ENCODE results near the gene NPIPB12.
"Not testable (repeated sequence)": the region's sequence is repeated elsewhere in the genome, so short reads cannot be mapped to it uniquely, and the experiment has no call there.

Gene NPIPB12

DNA sequence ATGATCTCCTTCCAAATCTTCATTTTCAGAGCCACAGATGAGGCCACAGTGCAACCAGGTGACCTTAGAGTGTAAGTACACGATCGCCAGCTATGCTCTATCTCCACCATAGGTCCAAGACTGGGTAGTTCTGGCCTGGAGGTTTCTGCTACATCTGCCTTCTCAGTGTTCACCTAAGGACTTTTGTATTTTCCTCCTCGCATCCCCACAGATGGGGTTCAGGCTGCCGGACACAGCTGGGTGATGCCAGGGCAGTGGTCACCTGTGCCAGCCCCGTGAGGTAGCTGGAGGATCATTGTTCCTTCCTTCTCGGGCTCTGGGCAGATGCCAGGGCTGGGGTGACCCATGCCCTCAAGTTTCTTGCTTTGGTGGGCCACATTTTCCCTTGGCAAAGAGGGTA is at the start of gene NPIPB12:
Gene NPIPB12, minus strand, starts transcription at position 101 of the 400 bp plus-strand sequence.
- DNase-seq, result not testable (repeated sequence)

GRCh38 chr16:29521520-29521919 is 15.3 kb upstream of the NPIPB12 start:
- not testable (repeated sequence) for DNase-seq

GRCh38 chr16:29482276-29482675 is 23.9 kb downstream of the NPIPB12 start:
- DNase-seq, result not testable (repeated sequence)

DNA sequence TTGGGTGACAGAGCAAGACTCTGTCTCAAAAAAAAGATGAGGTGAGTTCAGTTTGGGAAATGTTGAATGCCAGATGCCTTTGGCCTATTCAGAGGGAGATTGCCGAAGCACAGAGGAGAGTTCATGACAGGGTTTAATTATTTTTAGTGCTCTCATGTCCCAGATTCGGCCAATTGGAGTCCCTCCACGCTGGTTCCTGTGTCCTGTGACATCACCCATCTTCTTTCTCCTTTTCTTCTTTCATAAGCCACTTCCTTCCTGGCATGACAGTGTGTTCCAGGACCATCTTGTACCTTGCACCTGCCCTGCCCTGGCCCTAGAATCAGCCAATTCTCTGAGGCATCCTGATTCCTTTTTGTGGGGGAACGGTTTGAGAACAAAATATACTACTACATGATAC is 34.1 kb downstream of the NPIPB12 start:
- not testable (repeated sequence) for DNase-seq

DNA sequence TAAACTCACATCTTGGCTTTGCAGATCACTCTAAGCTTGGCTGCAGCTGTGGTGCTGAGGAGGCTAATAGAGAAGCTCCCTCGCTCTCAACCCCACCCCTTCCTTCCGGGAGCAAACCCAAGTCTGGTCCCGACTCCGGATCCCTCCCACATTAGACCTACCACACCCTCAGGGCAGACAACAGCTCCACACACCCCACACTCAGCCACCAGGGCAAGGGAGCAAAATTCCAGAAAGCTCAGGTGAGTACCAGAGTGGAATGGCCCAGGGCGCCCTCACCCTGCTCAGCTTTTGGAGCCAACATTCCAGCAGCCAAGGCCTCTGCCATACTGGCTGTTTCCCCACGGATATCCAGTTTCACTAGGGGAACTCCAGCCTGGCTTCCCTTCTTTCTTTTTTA is 36.5 kb downstream of the NPIPB12 start:
- not testable (repeated sequence) for DNase-seq

- DNase-seq, result not testable (repeated sequence)
Measured at GRCh38 chr16:29467654-29468366, 38.4 kb downstream of the NPIPB12 start.

DNA sequence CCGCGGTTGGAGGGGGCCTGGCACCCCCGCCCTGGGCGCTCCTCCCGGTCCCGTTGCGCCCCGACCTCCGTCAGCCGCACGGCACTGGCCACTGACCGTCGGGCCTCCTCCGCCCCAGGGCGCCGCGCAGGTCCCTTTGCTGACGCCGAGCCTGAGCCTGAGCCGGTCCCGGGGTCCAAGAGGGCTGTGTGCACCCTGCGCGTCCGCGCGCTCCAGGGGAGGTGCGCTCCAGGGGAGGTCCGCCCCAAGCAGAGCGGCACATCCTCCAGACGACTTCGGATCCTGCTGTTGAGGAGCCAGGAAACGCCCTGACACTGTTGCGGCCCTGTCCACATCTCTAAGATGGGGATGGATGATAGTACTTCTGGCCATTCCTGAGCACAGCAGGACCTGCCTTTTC is 39.3 kb downstream of the NPIPB12 start:
- not testable (repeated sequence) for DNase-seq

GRCh38 chr16:29465985-29466824 is 40.0 kb downstream of the NPIPB12 start:
- DNase-seq, result not testable (repeated sequence)

GRCh38 chr16:29460647-29461030 is 45.6 kb downstream of the NPIPB12 start:
- DNase-seq, result not testable (repeated sequence)

DNA sequence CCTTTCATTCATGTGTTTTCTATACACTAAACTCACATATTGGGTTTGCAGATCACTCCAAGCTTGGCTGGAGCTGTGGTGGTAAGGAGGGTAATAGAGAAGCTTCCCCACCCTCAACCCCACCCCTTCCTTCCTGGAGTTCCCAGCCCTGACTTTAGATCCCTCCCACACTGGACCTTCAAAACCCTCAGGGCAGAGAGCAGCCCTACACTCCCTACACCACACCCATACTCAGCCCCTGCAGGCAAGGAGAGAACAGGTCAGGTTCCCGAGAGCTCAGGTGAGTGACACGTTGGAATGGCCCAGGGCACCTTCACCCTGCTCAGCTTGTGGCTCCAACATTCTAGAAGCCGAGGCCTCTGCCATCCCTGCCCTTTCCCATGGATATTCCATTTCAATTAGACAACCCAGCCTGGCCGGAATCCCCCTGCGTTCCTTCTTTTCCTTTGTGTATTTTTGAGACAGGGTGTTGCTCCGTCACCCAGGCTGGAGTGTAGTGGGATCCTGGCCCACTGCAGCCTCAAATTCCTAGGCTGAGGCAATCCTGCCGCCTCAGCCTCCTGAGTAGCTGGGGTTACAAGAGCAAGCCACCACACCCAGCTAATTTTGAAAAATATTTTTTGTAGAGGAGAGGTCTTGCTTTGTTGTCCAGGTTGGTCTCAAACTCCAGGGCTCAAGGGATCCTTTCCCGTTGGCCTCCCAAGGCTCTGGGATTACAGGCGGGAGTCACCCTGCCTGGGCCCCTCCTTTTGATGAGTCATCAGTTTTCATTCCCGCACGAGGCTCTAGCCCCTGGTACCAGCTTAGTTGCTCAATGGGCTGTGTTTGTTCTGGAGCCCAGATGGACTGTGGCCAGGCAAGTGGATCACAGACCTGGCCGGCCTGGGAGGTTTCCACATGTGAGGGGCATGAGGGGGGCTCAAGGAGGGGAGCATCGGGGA is 46.2 kb downstream of the NPIPB12 start, which contains the start of gene SULT1A4:
Gene SULT1A4, plus strand, starts transcription at position 208 of the 941 bp plus-strand sequence. CDS start 1,473 bp downstream, outside the sequence.
- not testable (repeated sequence) for DNase-seq

DNA sequence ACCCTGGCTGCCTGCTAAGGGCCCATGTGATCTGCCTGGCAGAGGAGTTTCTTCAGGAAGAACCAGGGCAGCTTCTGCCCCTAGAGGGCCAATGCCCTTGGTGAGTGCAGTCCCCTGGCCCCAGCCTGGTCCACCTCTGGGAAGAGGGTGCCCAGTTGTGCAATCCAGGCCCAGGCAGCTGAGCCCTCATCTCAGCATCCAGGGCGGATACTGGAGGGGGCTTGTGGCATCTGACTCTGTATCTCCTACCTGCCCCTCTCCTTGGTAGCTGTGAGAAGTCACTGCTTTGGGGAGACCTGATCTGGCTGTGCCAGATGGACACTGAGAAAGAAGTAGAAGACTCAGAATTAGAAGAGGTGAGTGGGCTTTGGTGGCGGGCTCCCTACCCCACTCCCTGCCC is 48.5 kb downstream of the NPIPB12 start:
- DNase-seq, result not testable (repeated sequence)

DNA sequence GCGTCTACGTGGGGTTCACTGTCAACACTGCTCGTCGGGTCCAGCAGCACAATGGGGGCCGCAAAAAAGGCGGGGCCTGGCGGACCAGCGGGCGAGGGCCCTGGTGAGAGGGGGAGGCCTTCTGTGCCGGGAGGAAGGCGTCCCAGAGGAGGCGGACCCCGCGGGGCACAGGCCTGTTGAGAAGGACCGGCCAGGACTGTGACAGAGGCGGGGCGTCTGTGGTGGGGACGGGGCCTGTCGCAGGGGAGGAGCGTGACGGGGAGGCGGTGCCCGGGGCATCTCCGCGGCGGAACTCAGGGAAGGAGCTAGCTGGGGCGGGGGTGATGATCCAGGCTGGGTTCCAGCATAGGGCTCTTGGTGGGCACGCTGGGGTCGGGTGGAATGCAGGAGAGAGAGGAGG is 51.4 kb downstream of the NPIPB12 start:
- DNase-seq, result not testable (repeated sequence)

GRCh38 chr16:29454269-29454668 is 51.9 kb downstream of the NPIPB12 start, which contains the start of the genes BOLA2 and SLX1B:
Gene BOLA2 (minus strand): TSS chr16:29454351. CDS start chr16:29454253, 98 bp downstream.
Gene SLX1B (plus strand): TSS chr16:29454533.
- not testable (repeated sequence) for DNase-seq

DNA sequence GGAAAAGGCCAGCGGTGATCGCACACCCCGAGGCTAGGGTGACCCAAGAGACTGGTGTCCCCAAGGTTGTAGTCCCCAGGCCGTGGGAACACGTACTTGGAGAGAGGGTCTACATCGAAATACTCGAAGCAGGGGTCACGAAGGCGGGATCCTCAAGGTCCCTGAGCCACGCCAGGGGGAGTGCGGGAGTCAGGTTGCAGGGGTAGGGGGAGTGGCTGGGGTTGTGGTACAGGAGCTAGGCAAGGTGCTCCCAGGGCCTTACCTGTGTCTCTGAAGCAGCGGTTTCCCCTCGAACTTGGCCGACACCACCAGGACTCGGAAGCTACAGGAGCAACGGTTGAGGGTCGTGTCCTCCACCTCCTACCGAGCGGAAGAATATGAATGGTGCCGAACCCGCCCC is 52.5 kb downstream of the NPIPB12 start:
- not testable (repeated sequence) for DNase-seq
